ENCODE data around the gene FN3K. TPM values are rescaled to one million over a fixed set of nuclear protein-coding genes. Genes with fewer than 3 reads are reported as not detected.

FN3K gene
- total and polyA plus RNA-seq, 2 of the 13 experiments (the other 11 are each of a cell fraction or from before 2014, with no cell fraction given), result 3.5 to 12.2 TPM

- TF ChIP-seq ZNF430 (CRISPR knock-in tag; IDR thresholded peaks at IDR 0.05) (peak; percentile 87), HDAC1 (CRISPR knock-in tag; IDR thresholded peaks at IDR 0.05) (peak; percentile 86), IKZF1 (IDR thresholded peaks at IDR 0.05) (no peak), ARHGAP35 (CRISPR knock-in tag; IDR thresholded peaks at IDR 0.05; ENCODE audit: borderline replicate concordance) (peak; percentile 34; the same call in 1 of the 2 replicates), EHMT2 (IDR thresholded peaks at IDR 0.05; ENCODE audit: borderline replicate concordance, low read depth, low read length) (no peak), ZNF24 (IDR thresholded peaks at IDR 0.05) (no peak), ZNF407 (CRISPR knock-in tag; IDR thresholded peaks at IDR 0.05; ENCODE audit: not compliant biosample characterization) (no peak), ATF3 (CRISPR knock-in tag; IDR thresholded peaks at IDR 0.05) (0 out of 2 replicates have a peak, but pooled peaks have one; percentile 63), NRL (CRISPR knock-in tag; IDR thresholded peaks at IDR 0.05; ENCODE audit: borderline replicate concordance) (no peak), KDM4B (CRISPR knock-in tag; IDR thresholded peaks at IDR 0.05) (peak; percentile 92), ZNF30 (CRISPR knock-in tag; IDR thresholded peaks at IDR 0.05) (no peak), ZNF121 (CRISPR knock-in tag; IDR thresholded peaks at IDR 0.05) (peak; percentile 48), E2F1 (CRISPR knock-in tag; IDR thresholded peaks at IDR 0.05) (no peak), ZNF503 (CRISPR knock-in tag; IDR thresholded peaks at IDR 0.05) (peak; percentile 59; the same call in 1 of the 2 replicates), THAP11 (CRISPR knock-in tag; IDR thresholded peaks at IDR 0.05) (peak; percentile 82), PLSCR1 (CRISPR knock-in tag; IDR thresholded peaks at IDR 0.05; ENCODE audit: borderline replicate concordance) (no peak), PHB2 (IDR thresholded peaks at IDR 0.05; ENCODE audit: partially characterized antibody) (no peak)
Measured at GRCh38 chr17:82740906-82741759, 5.7 kb downstream of the FN3K start (continued).
